Neuron (in vitro differentiated cells): ENCODE results near the gene CCL16.
"Not testable (repeated sequence)": the region's sequence is repeated elsewhere in the genome, so short reads cannot be mapped to it uniquely, and the experiment has no call there.

ENCODE experiments used
- H2AFZ ChIP-seq: one replicate; pipeline ENCODE4 v1.6.1; 2013; ENCODE audit warnings: low read depth, mild to moderate bottlenecking, inconsistent platforms, low read length, moderate library complexity
- H3K27me3 ChIP-seq: one replicate; pipeline ENCODE4 v1.6.1; 2013; ENCODE audit warnings: low read length; ENCODE audit not compliant: insufficient read depth
- H3K36me3 ChIP-seq: one replicate; pipeline ENCODE4 v1.6.1; 2013; ENCODE audit warnings: low read length; ENCODE audit not compliant: insufficient read depth
- H3K4me1 ChIP-seq: one replicate; pipeline ENCODE4 v1.6.1; 2013; ENCODE audit warnings: low read length; ENCODE audit not compliant: insufficient read depth
- H3K4me3 ChIP-seq: 2 replicates; pipeline ENCODE4 v1.5.1; 2013; ENCODE audit warnings: mild to moderate bottlenecking, low read length, moderate library complexity
- H3K9me3 ChIP-seq: one replicate; pipeline ENCODE4 v1.6.1; 2013; ENCODE audit warnings: low read length

Gene CCL16

GRCh38 chr17:36001862-36002603 is 20.7 kb upstream of the CCL16 start:
- H3K27me3 ChIP-seq = no peaks in the 10 kb centered on the region

GRCh38 chr17:36001110-36001771 is 19.9 kb upstream of the CCL16 start, which contains the start of gene CCL15:
TSS of gene CCL15 (minus strand) at chr17:36001553. CDS start at chr17:36001492, 61 bp downstream.
- no peaks in the 10 kb centered on the region for H3K36me3 ChIP-seq
- no peaks in the 10 kb centered on the region for H3K9me3 ChIP-seq
- H3K27me3 ChIP-seq = no peaks in the 10 kb centered on the region
- H3K4me1 ChIP-seq = peaks cover 11% of the 10 kb centered on the region
- H3K4me3 ChIP-seq = no peak within 1 kb of the TSS
- no peak within 1 kb of the TSS for H2AFZ ChIP-seq

More at GRCh38 chr17:36001862-36002603, 20.7 kb upstream of the CCL16 start:
- H2AFZ ChIP-seq = no peak overlapping the region
- no peaks in the 10 kb centered on the region for H3K36me3 ChIP-seq
- H3K9me3 ChIP-seq = no peaks in the 10 kb centered on the region
- H3K4me3 ChIP-seq = no peak overlapping the region
- peaks cover 11% of the 10 kb centered on the region for H3K4me1 ChIP-seq

- Histone ChIP-seq H3K36me3 (no peaks in the 10 kb centered on the region), H3K4me1 (peaks cover 11% of the 10 kb centered on the region), H3K27me3 (no peaks in the 10 kb centered on the region), H3K4me3 (no peak overlapping the region), H2AFZ (no peak overlapping the region), H3K9me3 (no peaks in the 10 kb centered on the region)
These were observed 19.4 kb upstream of the CCL16 start for GRCh38 chr17:36000732-36001109.

GRCh38 chr17:35998756-35999155 is 17.5 kb upstream of the CCL16 start:
- H3K4me3 ChIP-seq = no peak overlapping the region
- H3K27me3 ChIP-seq = no peaks in the 10 kb centered on the region
- no peaks in the 10 kb centered on the region for H3K9me3 ChIP-seq
- H3K4me1 ChIP-seq = peaks cover 11% of the 10 kb centered on the region
- no peaks in the 10 kb centered on the region for H3K36me3 ChIP-seq
- no peak overlapping the region for H2AFZ ChIP-seq

GRCh38 chr17:35998018-35998545 is 16.8 kb upstream of the CCL16 start:
- Histone ChIP-seq H3K4me3 (no peak overlapping the region), H3K36me3 (no peaks in the 10 kb centered on the region), H3K27me3 (no peaks in the 10 kb centered on the region), H3K4me1 (peaks cover 11% of the 10 kb centered on the region), H3K9me3 (no peaks in the 10 kb centered on the region), H2AFZ (no peak overlapping the region)

GRCh38 chr17:35995346-35995745 is 14.0 kb upstream of the CCL16 start:
- H3K36me3 ChIP-seq, H2AFZ ChIP-seq, H3K27me3 ChIP-seq, H3K9me3 ChIP-seq, H3K4me3 ChIP-seq, H3K4me1 ChIP-seq: not testable (repeated sequence)

GRCh38 chr17:35991075-35991474 is 9.8 kb upstream of the CCL16 start:
- H3K4me1 ChIP-seq = no peaks in the 10 kb centered on the region
- no peak overlapping the region for H2AFZ ChIP-seq
- H3K9me3 ChIP-seq = no peaks in the 10 kb centered on the region
- H3K36me3 ChIP-seq = no peaks in the 10 kb centered on the region
- no peaks in the 10 kb centered on the region for H3K27me3 ChIP-seq
- no peak overlapping the region for H3K4me3 ChIP-seq

GRCh38 chr17:35988164-35988563 is 6.9 kb upstream of the CCL16 start:
- no peaks in the 10 kb centered on the region for H3K27me3 ChIP-seq
- H3K9me3 ChIP-seq = no peaks in the 10 kb centered on the region

GRCh38 chr17:35986643-35987042 is 5.3 kb upstream of the CCL16 start, which contains the start of gene CCL14:
TSS of gene CCL14 (minus strand) at chr17:35986729. CDS start at chr17:35986649, 80 bp downstream.
- no peaks in the 10 kb centered on the region for H3K27me3 ChIP-seq
- H3K4me3 ChIP-seq = no peak within 1 kb of the TSS
- no peaks in the 10 kb centered on the region for H3K9me3 ChIP-seq
- H3K4me1 ChIP-seq = no peaks in the 10 kb centered on the region
- no peaks in the 10 kb centered on the region for H3K36me3 ChIP-seq
- no peak within 1 kb of the TSS for H2AFZ ChIP-seq

More at GRCh38 chr17:35988164-35988563, 6.9 kb upstream of the CCL16 start:
- Histone ChIP-seq H3K36me3 (no peaks in the 10 kb centered on the region), H3K4me3 (no peak overlapping the region), H3K4me1 (no peaks in the 10 kb centered on the region), H2AFZ (no peak overlapping the region)

GRCh38 chr17:35984140-35984539 is 2.8 kb upstream of the CCL16 start:
- Histone ChIP-seq H3K9me3 (no peaks in the 10 kb centered on the region), H3K36me3 (no peaks in the 10 kb centered on the region), H3K27me3 (no peaks in the 10 kb centered on the region), H3K4me1 (no peaks in the 10 kb centered on the region), H2AFZ (no peak overlapping the region), H3K4me3 (no peak overlapping the region)

- Histone ChIP-seq H3K4me1 (no peaks in the 10 kb centered on the region), H3K27me3 (no peaks in the 10 kb centered on the region), H2AFZ (no peak overlapping the region), H3K9me3 (no peaks in the 10 kb centered on the region), H3K36me3 (no peaks in the 10 kb centered on the region), H3K4me3 (no peak overlapping the region)
These were observed 1.3 kb upstream of the CCL16 start for GRCh38 chr17:35982409-35983191.

GRCh38 chr17:35981908-35982330 is 622 bp upstream of the CCL16 start:
- H3K27me3 ChIP-seq = no peaks in the 10 kb centered on the region

GRCh38 chr17:35978346-35978745 is 3.0 kb downstream of the CCL16 start:
- Histone ChIP-seq H3K27me3 (no peaks in the 10 kb centered on the region), H2AFZ (no peak overlapping the region), H3K36me3 (no peaks in the 10 kb centered on the region), H3K4me3 (no peak overlapping the region), H3K4me1 (no peaks in the 10 kb centered on the region), H3K9me3 (no peaks in the 10 kb centered on the region)

More at GRCh38 chr17:35981908-35982330, 622 bp upstream of the CCL16 start:
- no peaks in the 10 kb centered on the region for H3K4me1 ChIP-seq
- H3K9me3 ChIP-seq = no peaks in the 10 kb centered on the region
- no peaks in the 10 kb centered on the region for H3K36me3 ChIP-seq
- no peak overlapping the region for H2AFZ ChIP-seq
- no peak overlapping the region for H3K4me3 ChIP-seq
